Measurements from ENCODE around the gene GNG12.
A peak's percentile ranks its signal among the peaks of the same experiment; 100 is the strongest.

The GNG12 gene

DNA sequence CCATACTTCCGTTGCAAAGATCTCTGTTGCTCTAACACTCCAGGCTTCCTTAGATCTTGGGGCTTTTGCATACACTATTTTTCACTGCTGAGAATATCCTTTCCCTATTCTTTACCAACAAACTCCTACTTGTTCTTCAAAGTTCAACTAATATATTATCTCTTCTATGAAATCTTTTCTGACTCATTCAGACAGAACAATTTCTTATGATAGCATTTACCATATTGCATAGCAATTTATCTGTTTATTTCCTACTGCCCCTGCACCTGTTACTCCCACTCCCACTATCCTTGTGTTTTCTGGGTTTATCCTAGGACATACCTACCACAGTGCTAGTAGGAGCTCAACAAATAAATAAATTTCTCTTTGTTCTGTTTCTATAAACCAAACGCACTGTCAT is 137.3 kb downstream of the GNG12 start:
- Histone ChIP-seq H3K9me3 (ENCODE audit: control insufficient read depth, low read length) (no peaks in the 10 kb centered on the region), H3K4me1 (ENCODE audit: control insufficient read depth, insufficient read depth, low read length) (no peaks in the 10 kb centered on the region), H3K9ac (ENCODE audit: low read length) (no peak overlapping the region), H3K4me3 (ENCODE audit: low read length) (no peak overlapping the region), H3K36me3 (ENCODE audit: control insufficient read depth, insufficient read depth, low read length, severe bottlenecking) (peaks cover 7% of the 10 kb centered on the region), H3K27me3 (replicated peaks; ENCODE audit: control insufficient read depth, insufficient read depth, low read length) (no peaks in the 10 kb centered on the region)
- no peak for DNase-seq (ENCODE audit: low read depth)

DNA sequence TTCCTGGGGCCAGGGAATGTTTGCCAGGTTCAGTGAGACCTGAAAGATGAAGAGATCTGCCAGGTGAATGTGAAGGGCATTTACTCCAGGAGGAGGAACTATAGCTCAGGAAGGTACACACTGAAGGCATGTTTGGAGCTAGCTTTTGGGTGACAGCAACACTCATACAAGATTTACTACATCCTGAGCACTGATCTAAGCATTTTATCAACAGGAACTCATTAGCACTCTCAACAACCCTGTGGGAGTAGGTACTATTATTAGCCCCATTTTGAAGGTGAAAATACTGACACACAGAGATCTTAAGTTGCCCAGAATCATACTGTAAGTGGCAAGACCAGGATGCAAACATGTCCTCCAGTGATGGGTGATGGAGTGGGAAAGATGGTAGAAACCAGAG is 141.6 kb downstream of the GNG12 start:
- Histone ChIP-seq H3K9me3 (ENCODE audit: control insufficient read depth, low read length) (no peaks in the 10 kb centered on the region), H3K4me1 (ENCODE audit: control insufficient read depth, insufficient read depth, low read length) (peaks cover 20% of the 10 kb centered on the region), H3K27me3 (replicated peaks; ENCODE audit: control insufficient read depth, insufficient read depth, low read length) (no peaks in the 10 kb centered on the region), H3K4me3 (ENCODE audit: low read length) (no peak overlapping the region), H3K36me3 (ENCODE audit: control insufficient read depth, insufficient read depth, low read length, severe bottlenecking) (peaks cover 29% of the 10 kb centered on the region), H3K9ac (ENCODE audit: low read length) (no peak overlapping the region)
- no peak for DNase-seq (ENCODE audit: low read depth)

DNA sequence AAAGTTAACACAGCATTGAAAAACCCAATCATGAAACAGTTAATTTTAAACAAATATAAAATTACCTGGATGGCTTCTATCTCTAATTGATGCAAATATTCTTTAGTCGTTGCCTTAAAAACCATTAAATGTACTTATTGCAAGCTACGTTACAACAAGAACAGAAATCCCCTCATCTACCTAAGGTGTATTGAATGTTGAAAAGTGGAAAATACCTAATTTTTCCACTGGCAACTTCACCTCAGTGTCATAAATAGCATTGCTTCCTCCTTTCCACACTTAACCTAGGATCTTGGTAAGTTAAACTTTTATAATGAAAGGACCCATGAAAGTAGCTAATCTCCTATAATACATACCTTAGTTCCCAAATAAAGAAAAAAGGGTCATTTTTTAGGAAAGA is 142.9 kb downstream of the GNG12 start:
- Histone ChIP-seq H3K27me3 (replicated peaks; ENCODE audit: control insufficient read depth, insufficient read depth, low read length) (no peaks in the 10 kb centered on the region), H3K9ac (ENCODE audit: low read length) (no peak overlapping the region), H3K9me3 (ENCODE audit: control insufficient read depth, low read length) (no peaks in the 10 kb centered on the region), H3K36me3 (ENCODE audit: control insufficient read depth, insufficient read depth, low read length, severe bottlenecking) (peaks cover 29% of the 10 kb centered on the region), H3K4me3 (ENCODE audit: low read length) (no peak overlapping the region), H3K4me1 (ENCODE audit: control insufficient read depth, insufficient read depth, low read length) (peaks cover 20% of the 10 kb centered on the region)
- no peak for DNase-seq (ENCODE audit: low read depth)

DNA sequence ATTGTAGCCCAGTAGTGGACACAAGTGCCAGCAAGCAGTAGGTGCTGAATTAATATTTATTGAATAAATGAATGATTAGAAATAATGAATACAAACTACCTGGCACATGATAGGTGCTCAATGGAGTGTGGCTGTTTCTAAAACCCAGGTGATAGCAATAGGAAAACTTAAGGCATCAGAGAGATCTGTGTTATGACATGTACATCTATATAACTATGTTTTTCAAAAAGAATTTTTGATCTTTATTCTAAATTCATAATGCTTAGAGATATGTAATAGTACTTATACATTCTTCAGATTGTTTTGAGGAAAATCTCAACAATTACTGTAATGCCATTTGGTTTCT is 143.3 kb downstream of the GNG12 start:
- Histone ChIP-seq H3K4me3 (ENCODE audit: low read length) (no peak overlapping the region), H3K36me3 (ENCODE audit: control insufficient read depth, insufficient read depth, low read length, severe bottlenecking) (peaks cover 29% of the 10 kb centered on the region), H3K4me1 (ENCODE audit: control insufficient read depth, insufficient read depth, low read length) (peaks cover 20% of the 10 kb centered on the region), H3K27me3 (replicated peaks; ENCODE audit: control insufficient read depth, insufficient read depth, low read length) (no peaks in the 10 kb centered on the region), H3K9me3 (ENCODE audit: control insufficient read depth, low read length) (no peaks in the 10 kb centered on the region), H3K9ac (ENCODE audit: low read length) (no peak overlapping the region)
- DNase-seq (ENCODE audit: low read depth) = no peak

DNA sequence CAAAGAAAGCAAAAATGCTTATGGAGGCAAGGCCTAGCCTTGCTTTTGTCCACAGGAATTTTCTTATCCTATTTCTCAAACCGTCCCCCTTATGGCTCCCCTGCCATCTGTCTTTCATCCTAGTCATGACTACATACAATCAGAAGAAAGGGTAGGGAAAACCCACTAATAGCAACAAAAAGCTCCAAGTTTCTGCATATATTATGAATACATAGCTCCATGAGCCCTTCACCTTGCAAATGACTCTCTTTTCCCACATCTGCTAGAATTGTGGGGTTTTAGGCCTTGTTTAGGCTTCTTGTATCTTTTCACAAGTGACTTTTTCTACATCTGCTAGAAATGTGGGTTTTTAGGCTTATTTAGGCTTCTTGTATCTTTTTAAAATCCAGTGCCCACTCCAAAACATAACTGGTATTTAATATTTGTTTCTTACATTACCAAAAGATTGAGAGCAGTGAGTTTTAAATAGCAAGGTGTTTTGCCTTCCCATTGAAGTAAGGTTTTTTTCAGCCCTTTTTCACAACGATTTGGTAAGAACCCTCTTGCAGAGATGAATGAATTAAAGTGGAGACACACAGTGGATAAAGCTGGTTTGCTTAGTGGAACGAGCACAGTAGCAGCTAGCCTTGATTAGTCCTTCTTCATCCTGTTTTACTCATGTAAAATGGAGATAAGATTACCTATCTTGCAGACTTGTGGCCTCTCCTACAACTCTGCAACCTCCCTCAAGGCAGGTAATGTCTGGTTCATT is 143.8 kb downstream of the GNG12 start:
- DNase-seq (ENCODE audit: low read depth) = peak; percentile 32
- Histone ChIP-seq H3K9ac (ENCODE audit: low read length) (peak overlapping the region; percentile 99), H3K4me3 (ENCODE audit: low read length) (no peak overlapping the region), H3K4me1 (ENCODE audit: control insufficient read depth, insufficient read depth, low read length) (peaks cover 23% of the 10 kb centered on the region), H3K27me3 (replicated peaks; ENCODE audit: control insufficient read depth, insufficient read depth, low read length) (no peaks in the 10 kb centered on the region), H3K9me3 (ENCODE audit: control insufficient read depth, low read length) (no peaks in the 10 kb centered on the region), H3K36me3 (ENCODE audit: control insufficient read depth, insufficient read depth, low read length, severe bottlenecking) (peaks cover 29% of the 10 kb centered on the region)

DNA sequence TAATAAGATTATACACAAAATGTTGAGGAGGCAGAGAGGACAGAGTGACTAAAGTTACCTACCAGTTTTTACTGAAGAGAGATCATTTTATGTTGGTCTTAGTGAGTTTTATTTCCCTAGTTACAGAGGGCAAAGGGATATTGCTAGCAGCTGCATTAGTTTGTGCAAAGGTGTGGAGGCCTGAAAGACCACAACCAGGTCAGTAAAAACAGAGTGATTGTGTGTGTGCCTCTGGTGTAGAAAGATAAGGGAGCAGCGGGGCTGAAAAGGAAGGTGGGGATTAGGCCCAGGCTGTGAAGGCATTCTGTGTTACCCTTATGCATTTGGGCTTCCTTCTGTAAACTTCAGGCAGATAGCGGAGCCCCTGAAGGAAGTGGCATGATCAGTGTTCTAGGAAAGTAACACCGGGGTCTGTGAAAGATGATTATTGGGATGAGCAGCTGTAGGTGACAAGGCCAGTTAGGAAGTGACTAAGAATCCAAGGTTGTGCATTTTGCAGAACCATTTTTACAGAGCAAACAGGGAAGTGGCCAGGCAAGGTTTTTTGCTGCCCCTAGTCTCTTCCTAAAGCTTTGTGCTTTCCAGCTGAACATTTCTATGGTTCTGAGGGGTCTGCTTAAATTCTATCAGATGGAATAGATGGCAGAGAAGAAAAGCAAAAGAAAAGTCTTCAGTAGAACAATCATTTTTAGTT is 144.6 kb downstream of the GNG12 start:
- Histone ChIP-seq H3K9me3 (ENCODE audit: control insufficient read depth, low read length) (no peaks in the 10 kb centered on the region), H3K27me3 (replicated peaks; ENCODE audit: control insufficient read depth, insufficient read depth, low read length) (no peaks in the 10 kb centered on the region), H3K9ac (ENCODE audit: low read length) (peak overlapping the region; percentile 99), H3K4me3 (ENCODE audit: low read length) (peak overlapping the region; percentile 95), H3K4me1 (ENCODE audit: control insufficient read depth, insufficient read depth, low read length) (peaks cover 30% of the 10 kb centered on the region), H3K36me3 (ENCODE audit: control insufficient read depth, insufficient read depth, low read length, severe bottlenecking) (peaks cover 29% of the 10 kb centered on the region)
- DNase-seq (ENCODE audit: low read depth) = no peak

DNA sequence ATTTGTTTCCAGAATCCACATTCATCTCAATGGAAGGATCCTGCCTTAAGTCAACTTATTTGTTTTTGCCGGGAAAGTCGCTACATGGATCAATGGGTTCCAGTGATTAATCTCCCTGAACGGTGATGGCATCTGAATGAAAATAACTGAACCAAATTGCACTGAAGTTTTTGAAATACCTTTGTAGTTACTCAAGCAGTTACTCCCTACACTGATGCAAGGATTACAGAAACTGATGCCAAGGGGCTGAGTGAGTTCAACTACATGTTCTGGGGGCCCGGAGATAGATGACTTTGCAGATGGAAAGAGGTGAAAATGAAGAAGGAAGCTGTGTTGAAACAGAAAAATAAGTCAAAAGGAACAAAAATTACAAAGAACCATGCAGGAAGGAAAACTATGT is 145.6 kb downstream of the GNG12 start:
- peak overlapping the region; percentile 99 for H3K9ac ChIP-seq (ENCODE audit: low read length)
- DNase-seq (ENCODE audit: low read depth) = peak; percentile 87

DNA sequence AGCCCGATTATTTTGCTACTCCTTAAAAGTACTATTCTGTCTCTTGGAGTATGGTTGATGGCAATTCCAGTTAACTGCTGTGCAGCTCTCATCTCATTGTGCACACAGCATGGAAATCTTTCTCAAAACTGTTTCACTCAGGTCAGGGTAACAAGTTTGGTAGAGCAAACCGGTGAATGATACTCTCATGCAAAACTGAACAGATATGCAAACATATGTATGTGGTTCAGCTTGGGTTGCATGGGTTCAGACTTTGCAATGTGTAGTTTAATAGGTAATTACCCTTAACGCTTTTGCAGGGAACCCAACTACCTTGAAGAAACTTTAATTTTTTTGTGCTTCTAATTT is 146.1 kb downstream of the GNG12 start:
- Histone ChIP-seq H3K36me3 (ENCODE audit: control insufficient read depth, insufficient read depth, low read length, severe bottlenecking) (peaks cover 29% of the 10 kb centered on the region), H3K9ac (ENCODE audit: low read length) (peak overlapping the region; percentile 99), H3K4me1 (ENCODE audit: control insufficient read depth, insufficient read depth, low read length) (peaks cover 43% of the 10 kb centered on the region), H3K9me3 (ENCODE audit: control insufficient read depth, low read length) (no peaks in the 10 kb centered on the region), H3K27me3 (replicated peaks; ENCODE audit: control insufficient read depth, insufficient read depth, low read length) (no peaks in the 10 kb centered on the region), H3K4me3 (ENCODE audit: low read length) (peak overlapping the region; percentile 95)
- no peak for DNase-seq (ENCODE audit: low read depth)

More for the DNA sequence above, 145.6 kb downstream of the GNG12 start:
- H3K9me3 ChIP-seq (ENCODE audit: control insufficient read depth, low read length) = no peaks in the 10 kb centered on the region
- H3K4me3 ChIP-seq (ENCODE audit: low read length) = peak overlapping the region; percentile 95
- H3K27me3 ChIP-seq (replicated peaks; ENCODE audit: control insufficient read depth, insufficient read depth, low read length) = no peaks in the 10 kb centered on the region
- H3K4me1 ChIP-seq (ENCODE audit: control insufficient read depth, insufficient read depth, low read length) = peaks cover 41% of the 10 kb centered on the region
- H3K36me3 ChIP-seq (ENCODE audit: control insufficient read depth, insufficient read depth, low read length, severe bottlenecking) = peaks cover 29% of the 10 kb centered on the region

DNA sequence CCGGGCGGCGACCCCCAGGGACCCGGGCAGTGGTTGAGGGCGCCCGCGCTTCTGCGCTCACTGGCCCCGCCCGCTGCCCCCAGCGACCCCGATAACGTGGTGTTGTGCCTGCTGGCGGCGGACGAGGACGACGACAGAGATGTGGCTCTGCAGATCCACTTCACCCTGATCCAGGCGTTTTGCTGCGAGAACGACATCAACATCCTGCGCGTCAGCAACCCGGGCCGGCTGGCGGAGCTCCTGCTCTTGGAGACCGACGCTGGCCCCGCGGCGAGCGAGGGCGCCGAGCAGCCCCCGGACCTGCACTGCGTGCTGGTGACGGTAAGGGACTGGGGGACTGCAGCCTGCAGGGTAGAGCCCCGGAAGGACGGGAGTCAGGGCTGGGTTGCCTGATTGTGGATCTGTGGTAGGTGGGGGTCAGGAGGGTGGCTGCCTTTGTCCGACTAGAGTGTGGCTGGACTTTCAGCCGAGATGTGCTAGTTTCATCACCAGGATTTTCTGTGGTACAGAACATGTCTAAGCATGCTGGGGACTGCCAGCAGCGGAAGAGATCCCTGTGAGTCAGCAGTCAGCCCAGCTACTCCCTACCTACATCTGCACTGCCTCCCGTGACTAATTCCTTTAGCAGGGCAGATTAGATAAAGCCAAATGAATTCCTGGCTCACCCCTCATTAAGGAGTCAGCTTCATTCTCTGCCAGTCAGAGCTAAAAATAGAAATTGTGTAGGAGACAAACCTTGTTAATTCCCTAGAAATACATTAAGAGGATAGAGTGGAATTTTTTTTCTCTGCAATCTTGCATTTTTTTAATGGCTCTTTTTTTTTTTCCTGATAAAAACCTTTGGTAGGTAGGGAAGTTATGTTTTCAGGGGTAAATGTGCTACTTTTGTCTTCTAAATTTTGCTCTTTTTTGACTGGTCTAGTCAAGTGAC is 146.7 kb downstream of the GNG12 start:
- Histone ChIP-seq H3K9ac (ENCODE audit: low read length) (peak overlapping the region; percentile 99), H3K36me3 (ENCODE audit: control insufficient read depth, insufficient read depth, low read length, severe bottlenecking) (peaks cover 29% of the 10 kb centered on the region), H3K4me1 (ENCODE audit: control insufficient read depth, insufficient read depth, low read length) (peaks cover 43% of the 10 kb centered on the region), H3K4me3 (ENCODE audit: low read length) (peak overlapping the region; percentile 95), H3K9me3 (ENCODE audit: control insufficient read depth, low read length) (no peaks in the 10 kb centered on the region), H3K27me3 (replicated peaks; ENCODE audit: control insufficient read depth, insufficient read depth, low read length) (no peaks in the 10 kb centered on the region)
- peak; percentile 95 for DNase-seq (ENCODE audit: low read depth)

DNA sequence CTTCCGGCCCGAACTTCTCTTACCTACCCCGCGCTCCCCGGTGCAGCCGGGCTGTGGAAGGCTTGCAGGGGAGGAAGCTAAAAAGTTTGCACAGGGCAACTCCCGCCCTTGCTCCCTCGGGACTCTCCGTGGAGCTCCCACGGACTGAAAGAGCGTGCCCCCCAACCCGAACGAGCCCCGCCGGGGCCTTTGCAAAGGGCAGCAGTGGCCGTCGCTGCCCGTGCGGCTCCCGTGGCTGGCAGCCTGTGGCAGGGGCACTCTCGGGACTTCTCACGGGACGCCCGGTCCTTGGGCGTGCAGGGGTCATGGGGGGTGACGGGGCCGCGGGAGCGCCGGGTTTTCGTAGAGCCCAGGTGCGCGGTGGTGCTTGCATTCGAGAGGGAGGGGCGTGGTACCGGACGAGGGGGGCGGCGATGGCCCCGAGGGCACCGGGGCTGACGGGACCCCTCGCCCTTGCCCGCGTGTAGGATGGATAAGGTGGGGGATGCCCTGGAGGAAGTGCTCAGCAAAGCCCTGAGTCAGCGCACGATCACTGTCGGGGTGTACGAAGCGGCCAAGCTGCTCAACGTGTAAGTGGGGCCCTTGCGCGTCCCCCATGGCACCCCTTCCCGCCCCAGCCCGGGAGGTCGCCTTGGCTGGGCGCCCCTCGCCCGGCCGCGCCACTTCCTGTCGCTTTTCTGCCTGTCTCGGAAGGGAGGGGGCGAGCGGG is 147.6 kb downstream of the GNG12 start:
- H3K4me1 ChIP-seq (ENCODE audit: control insufficient read depth, insufficient read depth, low read length) = peaks cover 43% of the 10 kb centered on the region
- peaks cover 29% of the 10 kb centered on the region for H3K36me3 ChIP-seq (ENCODE audit: control insufficient read depth, insufficient read depth, low read length, severe bottlenecking)
- DNase-seq (ENCODE audit: low read depth) = peak; percentile 47
- peak overlapping the region; percentile 95 for H3K4me3 ChIP-seq (ENCODE audit: low read length)
- peak overlapping the region; percentile 99 for H3K9ac ChIP-seq (ENCODE audit: low read length)
- no peaks in the 10 kb centered on the region for H3K27me3 ChIP-seq (replicated peaks; ENCODE audit: control insufficient read depth, insufficient read depth, low read length)
- no peaks in the 10 kb centered on the region for H3K9me3 ChIP-seq (ENCODE audit: control insufficient read depth, low read length)
